Natural killer cell treated with Interleukin-12 subunit alpha and Interleukin-12 subunit beta and Interleukin-15 and Interleukin-18, amount 100 ng/mL, for 72 hours (primary cell): Measurements from ENCODE around the gene ZNF770. TPM values are rescaled to one million over a fixed set of nuclear protein-coding genes. Genes with fewer than 3 reads are reported as not detected.
A peak's percentile ranks its signal among the peaks of the same experiment; 100 is the strongest.
"Not testable (repeated sequence)": the region's sequence is repeated elsewhere in the genome, so short reads cannot be mapped to it uniquely, and the experiment has no call there.

Experiments
- ATAC-seq, 2 donors: fragments of 150-1000 bp; cut with Tn5 transposase in 1 of 2; sonication (Bioruptor Pico), chemical (Tn5 transposase) in 1 of 2; 2 replicates each; pipeline ENCODE4 v1.10.0; 2021
- DNase-seq: peaks from one replicate; pipeline ENCODE4 v3.0.0; 2022; ENCODE audit warnings: low spot score
- H3K27ac Mint-ChIP-seq, 2 donors: 1 replicate in 1 of 2; 2 replicates in 1 of 2; pipeline ENCODE4 v1.8.0; 2022; ENCODE audit warnings: mixed read lengths in 2 of 2, mild to moderate bottlenecking in 1 of 2, moderate library complexity in 1 of 2
- H3K27me3 Mint-ChIP-seq, 2 donors: 1 replicate in 1 of 2; 2 replicates in 1 of 2; pipeline ENCODE4 v1.8.0; 2022; ENCODE audit warnings: mixed read lengths in 2 of 2
- H3K36me3 Mint-ChIP-seq: one replicate; pipeline ENCODE4 v1.8.0; 2022; ENCODE audit warnings: mixed read lengths
- H3K4me1 Mint-ChIP-seq, 2 donors: 1 replicate in 1 of 2; 2 replicates in 1 of 2; pipeline ENCODE4 v1.8.0; 2022; ENCODE audit warnings: low read depth in 2 of 2, mixed read lengths in 2 of 2, mild to moderate bottlenecking in 1 of 2
- H3K4me3 Mint-ChIP-seq: one replicate; pipeline ENCODE4 v1.8.0; 2022; ENCODE audit warnings: mixed read lengths
- H3K9me3 Mint-ChIP-seq: 2 replicates; pipeline ENCODE4 v1.8.0; 2022; ENCODE audit warnings: mixed read lengths
- total RNA-seq, 2 donors: library from RNA; stranded (reverse); gene quantifications; one replicate each; pipeline ENCODE4 v1.2.3, GENCODE V29; 2022

The ZNF770 gene
- total RNA-seq, 2 donors from 2014 or later, result 25.5 to 45.6 TPM

DNA sequence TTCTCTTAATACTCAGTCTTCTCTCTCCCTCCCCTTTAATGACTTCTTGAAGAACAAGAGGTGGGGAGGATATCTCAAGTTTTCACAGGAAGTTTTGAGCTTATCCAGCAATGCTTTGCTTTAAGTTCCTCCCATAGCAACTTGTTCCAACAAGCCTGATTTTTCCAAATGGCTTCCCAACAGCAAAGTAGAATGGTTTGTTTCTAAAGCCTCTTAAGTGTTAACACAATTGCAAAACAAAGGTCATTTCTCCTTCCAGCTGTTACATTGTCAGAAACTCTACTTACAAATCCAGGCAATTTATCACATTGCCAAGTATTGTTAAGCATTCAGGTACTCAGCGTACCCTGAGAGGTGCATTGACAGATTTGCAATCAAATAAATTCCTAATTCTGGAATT, 6.8 kb upstream of the ZNF770 start:
- no peaks in the 10 kb centered on the region for H3K9me3 Mint-ChIP-seq
- DNase-seq, result no peak
- H3K4me3 Mint-ChIP-seq, result peak overlapping the region; percentile 17
- no peak overlapping the region for H3K27ac Mint-ChIP-seq
- peaks cover 10 to 23% of the 10 kb centered on the region in 2 donors for H3K4me1 Mint-ChIP-seq
- ATAC-seq, result no peak
- no peaks in the 10 kb centered on the region for H3K36me3 Mint-ChIP-seq
- peaks cover 9 to 14% of the 10 kb centered on the region in 2 donors for H3K27me3 Mint-ChIP-seq

DNA sequence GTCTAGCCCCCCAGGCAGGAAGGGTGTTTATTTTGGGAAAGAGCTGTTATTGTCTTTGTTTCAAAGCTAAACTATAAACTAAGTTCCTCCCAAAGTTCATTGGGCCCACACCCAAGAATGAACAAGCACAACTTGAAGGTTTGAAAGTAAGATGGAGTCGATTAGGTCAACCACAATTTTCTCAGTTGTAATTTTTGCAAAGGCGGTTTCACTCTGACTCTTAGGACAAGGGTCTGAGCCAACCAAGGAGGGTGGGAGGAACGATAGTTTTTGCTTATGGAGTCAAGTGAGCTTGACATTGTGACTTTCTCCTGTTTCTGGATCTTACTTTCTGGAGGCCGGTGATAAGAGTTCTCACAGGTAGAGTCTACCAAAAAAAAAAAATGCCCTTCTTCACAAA, 5.8 kb upstream of the ZNF770 start:
- peak; percentile 56 to 87 for ATAC-seq
- Mint-ChIP-seq H3K4me3 (peak overlapping the region; percentile 73), H3K27me3 (peaks cover 9 to 12% of the 10 kb centered on the region in 2 donors), H3K27ac (peak overlapping the region in 1 of 2 donors; percentile 84), H3K36me3 (no peaks in the 10 kb centered on the region), H3K9me3 (no peaks in the 10 kb centered on the region), H3K4me1 (peaks cover 10 to 23% of the 10 kb centered on the region in 2 donors)
- no peak for DNase-seq

DNA sequence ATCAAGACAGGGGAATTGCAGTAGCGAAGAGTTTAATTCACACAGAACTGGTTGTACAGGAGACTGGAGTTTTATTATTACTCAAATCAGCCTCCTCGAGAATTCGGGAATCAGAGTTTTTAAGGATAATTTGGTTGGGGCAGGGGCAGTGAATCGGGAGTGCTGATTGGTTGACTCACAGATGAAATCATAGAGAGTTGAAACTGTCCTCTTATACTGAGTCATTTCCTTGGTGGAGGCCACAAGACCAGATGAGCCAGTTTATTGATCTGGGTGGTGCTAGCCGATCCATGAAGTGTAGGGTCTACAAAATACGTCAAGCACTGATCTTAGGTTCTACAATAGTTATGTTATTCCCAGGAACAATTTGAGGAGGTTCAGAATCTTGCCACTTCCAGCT, 5.3 kb upstream of the ZNF770 start:
- Mint-ChIP-seq H3K36me3 (no peaks in the 10 kb centered on the region), H3K4me3 (peak overlapping the region; percentile 73), H3K27ac (peak overlapping the region in 1 of 2 donors; percentile 84), H3K27me3 (peaks cover 9 to 10% of the 10 kb centered on the region in 2 donors), H3K4me1 (peaks cover 10 to 23% of the 10 kb centered on the region in 2 donors), H3K9me3 (no peaks in the 10 kb centered on the region)
- ATAC-seq (peak in 1 of 2 donors; percentile 79), DNase-seq (no peak)

DNA sequence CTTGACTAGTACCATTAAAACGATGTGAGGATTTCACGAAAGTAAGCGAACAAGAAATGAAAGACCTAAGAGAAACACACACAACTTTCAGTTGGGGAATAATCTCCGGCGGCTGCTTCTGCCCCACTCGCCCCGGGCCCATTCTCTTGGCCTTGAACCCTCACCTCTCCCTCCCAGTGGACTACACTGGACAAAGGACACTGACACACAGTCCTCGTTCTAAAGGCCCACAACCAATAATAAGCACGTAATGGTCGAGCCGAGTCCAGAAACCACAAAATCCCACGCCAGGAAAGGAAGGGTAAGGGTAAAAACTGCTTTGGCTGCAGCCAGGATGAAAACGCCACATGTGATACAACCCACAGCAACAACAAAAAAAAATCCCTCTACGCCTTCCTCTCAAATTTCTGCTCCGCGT, 469 bp downstream of the ZNF770 start:
- H3K4me3 Mint-ChIP-seq, result peak overlapping the region; percentile 95
- H3K9me3 Mint-ChIP-seq, result no peaks in the 10 kb centered on the region
- ATAC-seq, result no peak
- peaks cover 0 to 3% of the 10 kb centered on the region in 2 donors for H3K27me3 Mint-ChIP-seq
- H3K27ac Mint-ChIP-seq, result peak overlapping the region; percentile 98 to 99
- peaks cover 18 to 23% of the 10 kb centered on the region in 2 donors for H3K4me1 Mint-ChIP-seq
- no peak for DNase-seq
- H3K36me3 Mint-ChIP-seq, result peaks cover 6% of the 10 kb centered on the region

DNA sequence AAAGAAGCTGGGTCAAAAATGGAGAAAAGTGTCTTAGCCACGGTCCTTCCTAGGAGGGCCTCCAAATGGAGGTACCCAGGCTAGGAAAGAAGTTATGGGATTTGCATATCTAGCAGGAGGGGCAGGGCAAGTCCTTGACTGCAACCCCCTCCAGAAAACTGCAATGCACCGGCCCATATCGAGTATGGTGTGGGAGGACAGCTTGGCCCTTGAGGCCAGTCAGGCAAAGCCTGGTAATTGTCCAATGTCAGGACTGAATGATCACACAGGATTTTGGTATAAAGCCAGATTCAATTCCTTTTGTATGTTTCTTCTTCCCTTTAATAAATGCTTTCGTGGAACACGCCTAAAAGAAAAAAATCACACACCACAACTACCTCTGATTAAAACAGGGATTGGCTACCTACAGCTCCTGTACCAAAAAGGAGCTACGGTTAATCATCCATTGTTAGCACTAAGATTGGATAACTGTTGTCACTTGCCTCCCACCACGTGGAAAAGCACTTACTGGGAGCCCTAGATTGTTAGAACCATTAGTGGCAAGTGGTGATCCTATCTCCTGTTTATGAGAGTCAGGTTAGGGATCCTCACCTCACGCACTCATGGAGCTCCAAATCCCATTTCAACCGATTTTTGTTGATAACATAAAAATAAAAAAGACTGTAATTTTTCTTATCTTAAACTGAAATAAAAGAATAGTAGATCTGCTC, 1.2 kb downstream of the ZNF770 start:
- ATAC-seq (no peak), DNase-seq (no peak)
- no peaks in the 10 kb centered on the region for H3K9me3 Mint-ChIP-seq
- H3K4me3 Mint-ChIP-seq, result peak overlapping the region; percentile 95
- no peaks in the 10 kb centered on the region for H3K27me3 Mint-ChIP-seq
- peak overlapping the region; percentile 98 to 99 for H3K27ac Mint-ChIP-seq
- peaks cover 18 to 23% of the 10 kb centered on the region in 2 donors for H3K4me1 Mint-ChIP-seq
- peaks cover 6% of the 10 kb centered on the region for H3K36me3 Mint-ChIP-seq

DNA sequence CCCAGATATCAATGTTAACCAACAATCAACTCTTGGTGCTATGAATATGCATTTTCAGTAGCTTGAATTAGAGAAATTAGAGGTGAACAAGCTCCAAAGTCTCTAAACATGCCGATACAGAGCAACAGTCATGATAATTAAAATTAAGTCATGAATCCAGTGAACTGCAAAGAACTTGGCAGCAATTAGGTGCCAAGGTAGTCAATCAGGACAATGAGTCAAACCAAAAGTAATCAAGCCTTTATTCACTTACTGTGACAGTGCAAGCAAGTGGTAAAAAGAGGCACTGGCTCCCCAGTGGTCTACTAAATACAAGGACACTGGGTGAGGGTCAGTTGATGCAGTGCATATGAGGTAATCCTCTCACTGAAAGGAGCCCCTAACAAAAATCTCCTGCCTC, 1.8 kb downstream of the ZNF770 start:
- no peak for DNase-seq
- no peaks in the 10 kb centered on the region for H3K27me3 Mint-ChIP-seq
- peaks cover 9% of the 10 kb centered on the region for H3K36me3 Mint-ChIP-seq
- peak overlapping the region; percentile 98 to 99 for H3K27ac Mint-ChIP-seq
- peak overlapping the region; percentile 95 for H3K4me3 Mint-ChIP-seq
- no peak for ATAC-seq
- peaks cover 17 to 23% of the 10 kb centered on the region in 2 donors for H3K4me1 Mint-ChIP-seq
- no peaks in the 10 kb centered on the region for H3K9me3 Mint-ChIP-seq

DNA sequence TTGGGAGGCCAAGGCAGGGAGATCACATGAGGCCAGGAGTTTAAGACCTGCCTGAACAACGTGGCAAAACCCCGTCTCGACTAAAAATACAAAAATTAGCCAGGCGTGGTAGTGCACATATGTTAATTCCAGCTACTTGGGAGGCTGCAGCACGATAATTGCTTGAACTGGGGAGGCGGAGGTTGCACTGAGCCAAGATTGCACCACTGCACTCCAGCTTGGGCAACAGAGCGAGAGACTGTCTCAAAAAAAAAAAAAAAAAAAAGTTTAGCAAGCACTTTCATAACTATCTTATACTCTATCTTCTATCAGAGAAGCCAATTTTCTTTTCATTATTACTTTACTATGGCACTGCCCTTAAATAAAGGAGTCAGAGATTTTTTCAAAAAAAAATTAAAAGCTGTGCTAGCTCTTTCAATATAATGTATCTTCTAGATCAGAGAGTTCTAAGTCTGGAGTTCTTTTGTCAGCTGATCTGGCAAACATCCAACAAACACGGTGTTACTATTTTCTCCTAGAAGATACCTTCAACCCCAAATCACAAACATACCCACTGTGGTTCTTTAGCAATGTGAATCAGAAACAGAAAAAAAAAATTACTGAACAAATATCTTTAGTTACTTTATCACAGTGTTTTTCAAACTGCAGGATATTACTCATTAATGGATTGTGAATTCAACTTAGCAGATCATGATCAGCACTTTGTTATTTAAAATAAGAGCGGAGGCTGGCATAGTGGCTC, 3.0 kb downstream of the ZNF770 start:
- H3K9me3 Mint-ChIP-seq, result no peaks in the 10 kb centered on the region
- H3K27me3 Mint-ChIP-seq, result no peaks in the 10 kb centered on the region
- H3K4me3 Mint-ChIP-seq, result peak overlapping the region; percentile 34
- H3K4me1 Mint-ChIP-seq, result peaks cover 17 to 23% of the 10 kb centered on the region in 2 donors
- peak overlapping the region; percentile 35 to 99 for H3K27ac Mint-ChIP-seq
- DNase-seq (no peak), ATAC-seq (no peak)
- peaks cover 10% of the 10 kb centered on the region for H3K36me3 Mint-ChIP-seq

DNA sequence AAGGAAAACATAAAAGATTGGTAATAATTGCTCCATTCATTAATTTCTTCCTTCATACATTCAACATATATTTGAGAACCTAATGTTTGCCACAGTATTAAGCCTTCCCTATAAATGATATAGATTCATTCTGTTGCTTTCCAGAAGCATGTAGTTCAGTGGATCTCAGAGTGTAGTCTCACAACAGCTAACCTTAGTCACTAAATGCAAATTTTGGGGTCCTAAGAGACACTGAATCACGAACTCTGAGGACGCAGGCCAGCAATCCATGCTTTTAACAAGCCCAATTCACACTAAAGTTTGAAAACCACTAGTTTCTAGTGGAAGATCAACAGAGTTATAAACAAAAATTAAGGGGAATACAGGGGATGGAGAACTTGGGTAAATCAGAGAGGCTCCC, 11.3 kb downstream of the ZNF770 start:
- H3K4me1 Mint-ChIP-seq, result peaks cover 4 to 5% of the 10 kb centered on the region in 2 donors
- no peaks in the 10 kb centered on the region for H3K9me3 Mint-ChIP-seq
- H3K36me3 Mint-ChIP-seq, result peaks cover 8% of the 10 kb centered on the region
- no peaks in the 10 kb centered on the region for H3K27me3 Mint-ChIP-seq
- ATAC-seq, result no peak
- no peak overlapping the region for H3K4me3 Mint-ChIP-seq
- DNase-seq, result no peak
- peak overlapping the region in 1 of 2 donors; percentile 0 for H3K27ac Mint-ChIP-seq

DNA sequence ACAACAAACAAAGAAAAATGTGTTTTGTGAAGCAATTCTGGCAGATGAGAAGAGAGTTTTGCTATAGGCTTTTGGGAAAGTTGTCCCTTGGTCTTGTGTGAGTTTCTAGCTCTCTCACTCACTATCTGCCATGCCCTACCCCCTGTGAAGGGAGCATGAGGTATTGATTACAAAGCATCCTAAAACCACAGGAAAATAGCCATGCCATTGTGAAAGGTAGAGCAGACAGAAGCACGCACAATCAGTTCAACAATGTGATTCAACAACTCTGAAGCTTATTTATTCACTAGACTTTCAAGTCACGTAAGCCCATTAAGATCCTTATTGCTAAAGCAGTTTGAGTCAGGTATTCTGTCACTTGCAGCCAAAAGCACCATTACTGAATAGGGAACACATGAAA, 12.0 kb downstream of the ZNF770 start:
- no peaks in the 10 kb centered on the region for H3K9me3 Mint-ChIP-seq
- no peak overlapping the region for H3K4me3 Mint-ChIP-seq
- DNase-seq, result no peak
- no peaks in the 10 kb centered on the region for H3K27me3 Mint-ChIP-seq
- no peak overlapping the region for H3K27ac Mint-ChIP-seq
- no peak for ATAC-seq
- H3K4me1 Mint-ChIP-seq, result peaks cover 0 to under 1% of the 10 kb centered on the region in 2 donors
- peaks cover 4% of the 10 kb centered on the region for H3K36me3 Mint-ChIP-seq

DNA sequence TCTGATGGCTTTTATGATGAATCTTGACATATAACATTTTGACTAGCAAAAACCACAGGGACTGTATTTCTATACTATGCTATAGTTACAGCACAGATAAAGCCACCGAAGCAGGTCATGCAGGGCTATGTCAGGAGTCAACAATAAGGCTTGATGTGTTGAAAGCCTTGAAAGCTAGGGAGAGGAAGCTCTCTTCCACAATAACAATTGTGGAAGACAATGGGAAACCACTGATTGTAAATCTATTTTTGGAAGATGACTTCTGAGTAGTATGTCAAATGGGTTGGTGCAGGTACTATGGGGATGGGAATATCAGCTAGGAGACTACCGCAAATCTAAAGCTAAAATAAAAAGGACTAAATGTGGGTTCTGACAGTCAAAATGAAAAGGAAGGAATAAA, 14.6 kb downstream of the ZNF770 start:
- H3K27me3 Mint-ChIP-seq, result no peaks in the 10 kb centered on the region
- H3K36me3 Mint-ChIP-seq, result peaks cover 3% of the 10 kb centered on the region
- H3K9me3 Mint-ChIP-seq, result no peaks in the 10 kb centered on the region
- no peak overlapping the region for H3K4me3 Mint-ChIP-seq
- no peak overlapping the region for H3K27ac Mint-ChIP-seq
- peaks cover 9 to 12% of the 10 kb centered on the region in 2 donors for H3K4me1 Mint-ChIP-seq
- DNase-seq, result no peak
- ATAC-seq, result no peak

DNA sequence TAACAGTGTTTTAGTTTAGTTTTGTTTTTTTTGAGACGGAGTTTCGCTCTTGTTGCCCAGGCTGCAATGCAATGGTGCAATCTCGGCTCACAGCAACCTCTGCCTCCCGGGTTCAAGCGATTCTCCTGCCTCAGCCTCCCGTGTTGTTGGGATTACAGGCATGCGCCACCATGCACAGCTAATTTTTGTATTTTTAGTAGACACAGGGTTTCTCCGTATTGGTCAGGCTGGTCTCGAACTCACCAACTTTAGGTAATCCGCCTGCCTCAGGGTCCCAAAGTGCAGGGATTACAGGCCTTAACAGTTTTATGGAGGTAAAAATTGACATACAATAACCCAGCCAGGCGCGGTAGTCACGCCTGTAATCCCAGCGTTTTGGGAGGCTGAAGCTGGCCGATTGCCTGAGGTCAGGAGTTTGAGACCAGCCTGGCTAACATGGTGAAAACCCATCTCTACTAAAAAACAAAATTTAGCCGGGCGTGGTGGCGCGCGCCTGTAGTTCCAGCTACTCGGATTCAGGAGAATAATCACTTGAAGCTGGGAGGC, 17.9 kb downstream of the ZNF770 start:
- Mint-ChIP-seq H3K27ac (peak overlapping the region; percentile 87 to 100), H3K4me3 (peak overlapping the region; percentile 99), H3K4me1 (peaks cover 33% of the 10 kb centered on the region in 2 donors)
- not testable (repeated sequence) for H3K36me3 Mint-ChIP-seq, H3K27me3 Mint-ChIP-seq, H3K9me3 Mint-ChIP-seq, DNase-seq, ATAC-seq

DNA sequence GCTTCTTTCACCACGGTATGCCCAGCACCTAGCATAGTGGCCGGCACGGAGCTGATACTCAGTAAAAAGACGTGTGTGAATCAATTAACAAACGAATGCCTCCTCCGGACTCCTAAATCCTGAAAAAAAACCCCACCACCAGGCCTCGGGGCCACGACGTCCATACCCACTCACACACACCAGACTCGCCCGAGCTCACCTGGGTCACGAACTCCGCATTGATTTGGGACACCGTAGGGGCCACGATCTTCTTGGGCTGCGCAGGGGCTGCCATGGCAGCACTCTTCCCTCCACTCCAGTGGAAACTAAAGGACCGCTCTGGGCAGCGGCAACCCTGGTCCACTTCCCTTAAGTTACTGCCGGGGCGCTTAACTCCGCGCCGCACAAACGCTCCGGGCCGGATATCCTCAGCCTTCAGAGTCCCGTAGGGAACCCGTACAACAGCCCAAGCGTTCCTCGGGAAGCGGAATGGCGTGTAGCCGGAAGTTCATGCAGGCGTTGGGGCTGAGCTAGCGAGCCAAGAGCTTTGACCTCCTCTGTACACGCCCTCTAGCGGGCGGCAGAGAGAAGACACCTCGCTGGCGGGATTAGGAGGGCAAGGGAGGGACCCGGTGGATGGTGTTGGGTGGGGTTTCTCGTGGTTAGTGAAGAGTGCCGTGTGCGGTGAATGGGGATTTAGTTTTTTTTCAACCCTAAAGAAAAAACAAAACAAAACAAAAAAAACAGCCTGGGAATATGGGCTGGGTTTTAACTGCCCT, 18.6 kb downstream of the ZNF770 start, which contains the start of gene AQR:
Gene AQR, minus strand, starts transcription at position 403 of the 758 bp plus-strand sequence. Its CDS starts 129 bp downstream, at position 274.
- no peaks in the 10 kb centered on the region for H3K27me3 Mint-ChIP-seq
- H3K4me3 Mint-ChIP-seq, result peak within 1 kb of the TSS; percentile 99
- H3K4me1 Mint-ChIP-seq, result peaks cover 33% of the 10 kb centered on the region in 2 donors
- no peaks in the 10 kb centered on the region for H3K9me3 Mint-ChIP-seq
- peak; percentile 93 for DNase-seq
- H3K27ac Mint-ChIP-seq, result peak within 1 kb of the TSS; percentile 87 to 100
- ATAC-seq, result peak; percentile 99
- H3K36me3 Mint-ChIP-seq, result no peaks in the 10 kb centered on the region

DNA sequence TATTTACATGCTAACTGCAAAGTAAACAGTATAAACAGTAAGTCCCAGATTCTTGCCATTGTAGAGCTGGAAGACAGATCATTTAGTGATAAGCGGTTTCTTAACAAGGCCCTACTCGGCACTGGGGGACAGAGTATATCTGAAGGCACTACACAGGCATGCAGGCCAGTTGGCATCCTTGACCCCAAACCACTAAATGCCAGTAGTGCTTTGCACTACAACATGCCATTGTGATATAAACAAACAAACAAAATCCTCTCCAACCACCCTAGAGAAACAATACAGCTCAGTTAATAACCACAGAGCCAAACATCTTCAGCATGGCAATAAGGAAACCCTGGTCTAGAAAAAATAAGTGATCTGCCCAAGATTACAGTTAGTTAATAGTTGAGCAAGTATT, 23.8 kb downstream of the ZNF770 start:
- Mint-ChIP-seq H3K9me3 (no peaks in the 10 kb centered on the region), H3K4me1 (peaks cover 31 to 39% of the 10 kb centered on the region in 2 donors), H3K27ac (peak overlapping the region in 1 of 2 donors; percentile 33), H3K36me3 (peaks cover 7% of the 10 kb centered on the region), H3K4me3 (no peak overlapping the region), H3K27me3 (no peaks in the 10 kb centered on the region)
- DNase-seq (no peak), ATAC-seq (no peak)
